Trophoblast cell (in vitro differentiated cells and primary cell): ENCODE results near the gene ADCY5.

ENCODE experiments used
- DNase-seq, 2 donors: peaks; one replicate each; pipeline ENCODE4 v3.0.0-alpha.2; 2016
- H2AFZ ChIP-seq: 2 replicates; pipeline ENCODE4 v1.6.1; 2013; ENCODE audit warnings: low read length, moderate library complexity, mild to moderate bottlenecking; ENCODE audit not compliant: insufficient read depth, poor library complexity
- H2AK5ac ChIP-seq: 2 replicates; pipeline ENCODE4 v1.6.1; 2013; ENCODE audit warnings: mild to moderate bottlenecking, low read length
- H2BK120ac ChIP-seq: 2 replicates; pipeline ENCODE4 v1.6.1; 2013; ENCODE audit warnings: low read length, mild to moderate bottlenecking, moderate library complexity; ENCODE audit not compliant: insufficient read depth, poor library complexity
- H2BK12ac ChIP-seq: 2 replicates; pipeline ENCODE4 v1.6.1; 2013; ENCODE audit warnings: mild to moderate bottlenecking, low read length, moderate library complexity
- H2BK5ac ChIP-seq: 2 replicates; pipeline ENCODE4 v1.6.1; 2013; ENCODE audit warnings: low read length, low read depth, moderate library complexity, mild to moderate bottlenecking; ENCODE audit not compliant: poor library complexity
- H3K14ac ChIP-seq: 2 replicates; pipeline ENCODE4 v1.6.1; 2013; ENCODE audit warnings: mild to moderate bottlenecking, low read length
- H3K18ac ChIP-seq: 2 replicates; pipeline ENCODE4 v1.6.1; 2013; ENCODE audit warnings: mild to moderate bottlenecking, low read length
- H3K23ac ChIP-seq: 2 replicates; pipeline ENCODE4 v1.6.1; 2013; ENCODE audit warnings: low read length
- H3K27ac ChIP-seq: 2 replicates; pipeline ENCODE4 v1.5.1; 2013; ENCODE audit warnings: low read depth, mild to moderate bottlenecking, inconsistent platforms, low read length, moderate library complexity
- H3K27me3 ChIP-seq: 2 replicates; pipeline ENCODE4 v1.6.1; 2013; ENCODE audit warnings: inconsistent platforms, mild to moderate bottlenecking, low read length, moderate library complexity; ENCODE audit not compliant: insufficient read depth
- H3K36me3 ChIP-seq, 2 experiments: 1 replicate in 1 of 2; 2 replicates in 1 of 2; pipeline ENCODE4 v1.6.1; 2013; ENCODE audit warnings: low read length in 2 of 2, mild to moderate bottlenecking in 2 of 2, moderate library complexity in 1 of 2; ENCODE audit not compliant: insufficient read depth in 2 of 2, control insufficient read depth in 1 of 2
- H3K4ac ChIP-seq: 2 replicates; pipeline ENCODE4 v1.6.1; 2013; ENCODE audit warnings: low read depth, mild to moderate bottlenecking, low read length, moderate library complexity
- H3K4me1 ChIP-seq, 2 experiments: 1 replicate in 1 of 2; 2 replicates in 1 of 2; pipeline ENCODE4 v1.6.1; 2013; ENCODE audit warnings: low read length in 2 of 2, mild to moderate bottlenecking in 2 of 2, moderate library complexity in 1 of 2; ENCODE audit not compliant: insufficient read depth in 2 of 2, control insufficient read depth in 1 of 2
- H3K4me2 ChIP-seq: 2 replicates; pipeline ENCODE4 v1.6.1; 2013; ENCODE audit warnings: inconsistent platforms, mild to moderate bottlenecking, low read length, moderate library complexity
- H3K4me3 ChIP-seq: 2 replicates; pipeline ENCODE4 v1.5.1; 2013; ENCODE audit warnings: mild to moderate bottlenecking, low read depth, low read length, inconsistent platforms
- H3K79me1 ChIP-seq: one replicate; pipeline ENCODE4 v1.6.1; 2013; ENCODE audit warnings: low read length
- H3K79me2 ChIP-seq: 2 replicates; pipeline ENCODE4 v1.6.1; 2013; ENCODE audit warnings: low read length, mild to moderate bottlenecking; ENCODE audit not compliant: control insufficient read depth, insufficient read depth, poor library complexity
- H3K9ac ChIP-seq: 2 replicates; pipeline ENCODE4 v1.6.1; 2013; ENCODE audit warnings: mild to moderate bottlenecking, low read length
- H3K9me3 ChIP-seq: 2 replicates; pipeline ENCODE4 v1.6.1; 2013; ENCODE audit warnings: low read depth, mild to moderate bottlenecking, control low read depth, inconsistent platforms, low read length; ENCODE audit not compliant: insufficient read depth
- H4K12ac ChIP-seq: 2 replicates; pipeline ENCODE4 v1.6.1; 2013; ENCODE audit warnings: low read depth, mild to moderate bottlenecking, low read length, moderate library complexity
- H4K8ac ChIP-seq: 2 replicates; pipeline ENCODE4 v1.6.1; 2013; ENCODE audit warnings: low read depth, mild to moderate bottlenecking, low read length, moderate library complexity
- H4K91ac ChIP-seq: one replicate; pipeline ENCODE4 v1.6.1; 2013; ENCODE audit warnings: low read depth, mild to moderate bottlenecking, low read length, moderate library complexity
- WGBS: extraction: QIAGEN DNeasy Blood & Tissue Kit; methylation state at CpG from one replicate; pipeline ENCODE4 v1.1.7; 2013; ENCODE audit warnings: missing lambda C conversion rate; ENCODE audit not compliant: insufficient read length, insufficient coverage; ENCODE audit errors: extremely low coverage; 5-methylcytosine and 5-hydroxymethylcytosine counted together

ADCY5 gene

DNA sequence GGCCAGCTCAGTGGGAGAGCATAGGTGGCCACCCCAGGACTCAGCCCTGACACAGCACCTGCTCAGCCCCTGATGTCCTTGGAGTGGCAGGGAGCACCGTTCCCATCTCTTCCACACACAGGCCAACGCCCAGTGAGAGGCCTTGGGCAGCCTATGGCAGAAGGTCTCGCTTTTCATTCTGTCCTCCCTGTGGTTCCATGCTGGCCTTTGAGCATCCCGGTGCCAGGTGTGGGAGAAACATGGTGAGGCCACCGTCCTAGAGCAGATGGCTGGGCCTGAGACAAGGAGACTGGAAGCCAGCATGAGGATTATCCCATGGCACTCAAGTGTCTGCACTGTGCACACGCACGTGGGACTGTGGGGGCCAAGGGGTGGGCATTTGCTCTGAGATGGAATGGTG is 25.1 kb downstream of the ADCY5 start:
- H3K4me2 ChIP-seq, result no peak overlapping the region
- H3K27me3 ChIP-seq, result no peaks in the 10 kb centered on the region
- H3K4me1 ChIP-seq, result no peaks in the 10 kb centered on the region
- no peaks in the 10 kb centered on the region for H3K36me3 ChIP-seq
- no peak overlapping the region for H2AFZ ChIP-seq
- no peak overlapping the region for H3K14ac ChIP-seq
- no peaks in the 10 kb centered on the region for H3K9me3 ChIP-seq
- no CpG with 5 or more reads among the region's 7 CpGs for WGBS
- no peak overlapping the region for H2BK12ac ChIP-seq
- no peak overlapping the region for H4K12ac ChIP-seq
- no peak overlapping the region for H3K27ac ChIP-seq
- H3K18ac ChIP-seq, result no peak overlapping the region
- no peak overlapping the region for H2AK5ac ChIP-seq
- H4K8ac ChIP-seq, result no peak overlapping the region
- no peak overlapping the region for H3K9ac ChIP-seq
- H2BK120ac ChIP-seq, result no peak overlapping the region
- no peak overlapping the region for H2BK5ac ChIP-seq
- no peaks in the 10 kb centered on the region for H3K79me2 ChIP-seq
- H3K23ac ChIP-seq, result no peak overlapping the region
- no peak overlapping the region for H4K91ac ChIP-seq
- H3K4me3 ChIP-seq, result no peak overlapping the region
- H3K4ac ChIP-seq, result no peak overlapping the region
- no peak for DNase-seq
- no peaks in the 10 kb centered on the region for H3K79me1 ChIP-seq

GRCh38 chr3:123423031-123423430 is 25.9 kb downstream of the ADCY5 start:
- no peak for DNase-seq
- H2AK5ac ChIP-seq, result no peak overlapping the region
- H2BK5ac ChIP-seq, result no peak overlapping the region
- no peak overlapping the region for H3K4me2 ChIP-seq
- H3K27me3 ChIP-seq, result no peaks in the 10 kb centered on the region
- no peak overlapping the region for H3K4ac ChIP-seq
- no peak overlapping the region for H2BK12ac ChIP-seq
- no peak overlapping the region for H2AFZ ChIP-seq
- H3K9ac ChIP-seq, result no peak overlapping the region
- H3K18ac ChIP-seq, result no peak overlapping the region
- no peaks in the 10 kb centered on the region for H3K79me2 ChIP-seq
- no peak overlapping the region for H3K23ac ChIP-seq
- H3K79me1 ChIP-seq, result no peaks in the 10 kb centered on the region
- no peak overlapping the region for H3K14ac ChIP-seq
- H3K9me3 ChIP-seq, result no peaks in the 10 kb centered on the region
- H2BK120ac ChIP-seq, result no peak overlapping the region
- WGBS, result no CpG with 5 or more reads among the region's 12 CpGs
- no peaks in the 10 kb centered on the region for H3K4me1 ChIP-seq
- H4K12ac ChIP-seq, result no peak overlapping the region
- no peak overlapping the region for H3K27ac ChIP-seq
- no peaks in the 10 kb centered on the region for H3K36me3 ChIP-seq
- no peak overlapping the region for H4K91ac ChIP-seq
- H3K4me3 ChIP-seq, result no peak overlapping the region
- no peak overlapping the region for H4K8ac ChIP-seq

DNA sequence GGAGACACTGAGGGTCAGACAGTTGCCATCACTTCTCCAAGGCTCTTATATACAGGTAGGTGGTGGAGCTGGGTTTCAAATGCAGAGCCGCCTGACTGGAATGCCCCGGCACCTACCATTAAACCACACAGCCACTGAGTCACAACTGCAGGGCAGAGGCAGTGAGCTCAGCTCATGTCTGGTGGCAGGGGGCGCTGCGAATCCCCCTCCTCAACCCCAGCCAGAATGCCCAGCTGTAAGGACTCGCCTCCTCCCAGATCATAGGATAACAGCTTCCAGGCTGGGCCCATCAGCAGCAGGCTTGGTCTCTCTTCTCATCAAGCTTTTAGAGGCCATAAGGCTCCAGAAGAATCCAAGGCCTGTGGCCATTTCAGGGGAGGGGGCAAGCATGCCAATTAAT is 26.4 kb downstream of the ADCY5 start:
- H3K18ac ChIP-seq, result no peak overlapping the region
- H3K4me2 ChIP-seq, result no peak overlapping the region
- H2BK12ac ChIP-seq, result no peak overlapping the region
- H2BK120ac ChIP-seq, result no peak overlapping the region
- no peak overlapping the region for H2BK5ac ChIP-seq
- no peak overlapping the region for H4K12ac ChIP-seq
- H2AFZ ChIP-seq, result no peak overlapping the region
- H3K23ac ChIP-seq, result no peak overlapping the region
- H2AK5ac ChIP-seq, result no peak overlapping the region
- H3K9ac ChIP-seq, result no peak overlapping the region
- no peaks in the 10 kb centered on the region for H3K79me1 ChIP-seq
- DNase-seq, result no peak
- no peaks in the 10 kb centered on the region for H3K27me3 ChIP-seq
- no CpG with 5 or more reads among the region's 5 CpGs for WGBS
- H3K36me3 ChIP-seq, result no peaks in the 10 kb centered on the region
- H3K4ac ChIP-seq, result no peak overlapping the region
- H3K27ac ChIP-seq, result no peak overlapping the region
- no peaks in the 10 kb centered on the region for H3K9me3 ChIP-seq
- no peaks in the 10 kb centered on the region for H3K4me1 ChIP-seq
- H3K14ac ChIP-seq, result no peak overlapping the region
- H3K79me2 ChIP-seq, result no peaks in the 10 kb centered on the region
- H3K4me3 ChIP-seq, result no peak overlapping the region
- no peak overlapping the region for H4K8ac ChIP-seq
- H4K91ac ChIP-seq, result no peak overlapping the region

GRCh38 chr3:123421353-123422174 is 27.3 kb downstream of the ADCY5 start:
- no CpG with 5 or more reads among the region's 6 CpGs for WGBS

More at GRCh38 chr3:123421353-123422174, 27.3 kb downstream of the ADCY5 start:
- H2BK120ac ChIP-seq, result no peak overlapping the region
- H3K4me3 ChIP-seq, result no peak overlapping the region
- no peaks in the 10 kb centered on the region for H3K79me2 ChIP-seq
- H3K23ac ChIP-seq, result no peak overlapping the region
- H3K79me1 ChIP-seq, result no peaks in the 10 kb centered on the region
- H2BK12ac ChIP-seq, result no peak overlapping the region
- no peak overlapping the region for H2AK5ac ChIP-seq
- H4K8ac ChIP-seq, result no peak overlapping the region
- H3K14ac ChIP-seq, result no peak overlapping the region
- H3K27ac ChIP-seq, result no peak overlapping the region
- H2AFZ ChIP-seq, result no peak overlapping the region
- H3K27me3 ChIP-seq, result no peaks in the 10 kb centered on the region
- H3K36me3 ChIP-seq, result no peaks in the 10 kb centered on the region
- no peak overlapping the region for H4K12ac ChIP-seq
- H3K4ac ChIP-seq, result no peak overlapping the region
- H3K9me3 ChIP-seq, result no peaks in the 10 kb centered on the region
- no peak overlapping the region for H2BK5ac ChIP-seq
- H3K4me2 ChIP-seq, result no peak overlapping the region
- H3K4me1 ChIP-seq, result no peaks in the 10 kb centered on the region
- no peak overlapping the region for H3K9ac ChIP-seq
- no peak overlapping the region for H4K91ac ChIP-seq
- no peak overlapping the region for H3K18ac ChIP-seq
- no peak for DNase-seq
